Measurements from ENCODE around the gene RERG.

DNA sequence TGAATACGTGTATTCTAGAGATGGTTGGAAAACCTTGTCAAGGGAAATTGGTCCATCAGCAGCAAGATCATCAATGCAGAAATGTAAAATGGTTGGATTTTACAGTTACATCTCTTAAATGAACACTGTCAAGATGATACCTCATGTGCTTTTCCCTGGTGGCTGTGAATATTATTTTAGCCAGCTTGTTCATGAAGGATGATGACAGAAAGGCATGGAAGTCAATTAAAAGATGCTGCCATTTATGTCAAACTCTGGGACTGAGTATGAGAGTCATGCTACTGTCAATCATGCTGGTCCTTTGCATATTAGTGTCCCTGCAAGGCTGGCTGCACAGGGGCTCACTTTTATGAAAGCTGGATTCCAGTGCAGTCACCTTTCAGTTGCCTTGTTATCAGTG, 10.3 kb upstream of the RERG start:
- TF ChIP-seq EZH2phosphoT487 (IDR thresholded peaks at IDR 0.05; ENCODE audit: insufficient read depth, low read depth) (no peak), EZH2 (IDR thresholded peaks at IDR 0.05; ENCODE audit: insufficient read depth, poor library complexity, severe bottlenecking) (no peak)
